HCT116 (cell line): ENCODE data around the gene SPTBN4. TPM values are rescaled to one million over a fixed set of nuclear protein-coding genes. Genes with fewer than 3 reads are reported as not detected.

ENCODE experiments used
- ATAC-seq: fragments of 200-7000 bp; cut with Tn5 transposase; 2 replicates; pipeline ENCODE4 v1.9.1; 2020; ENCODE audit warnings: mild to moderate bottlenecking, moderate library complexity
- BruUV-seq: library from RNA; stranded (reverse); fragments of 400-500 nt; replicated peaks from 2 replicates; lab custom pipeline; 2021; lab: Mats Ljungman, UMichigan
- CTCF ChIA-PET: fragments of 300-600 bp; sonication (Branson Sonifier 250); formaldehyde crosslinking; loops from one replicate; lab custom pipeline; 2021; ENCODE audit warnings: antibody characterized with exemption; lab: Charles Lee
- POLR2A ChIA-PET: fragments of 300-600, 350-600 bp; sonication (Branson Sonifier 250); formaldehyde crosslinking; loops from one replicate; lab custom pipeline; 2021; ENCODE audit warnings: antibody characterized with exemption; lab: Charles Lee
- RAD21 ChIA-PET, 2 experiments: fragments of 300-600 bp; sonication (Branson Sonifier 250); formaldehyde crosslinking; loops; one replicate each; lab custom pipeline; 2023; ENCODE audit warnings: low total read pairs in 2 of 2; ENCODE audit not compliant: uncharacterized antibody in 2 of 2, unreplicated experiment in 2 of 2, low non-redundant PET in 1 of 2; lab: Charles Lee
- DNase-seq: peaks from one replicate; pipeline ENCODE4 v3.0.0-alpha.2; 2010; ENCODE audit warnings: low read depth, low spot score
- H2AFZ ChIP-seq: fragments of 200-600 bp; shearing (Covaris generic), sonication (generic); 2 replicates; pipeline ENCODE4 v1.6.1; 2017; ENCODE audit warnings: low read depth, mixed run types, mixed read lengths, antibody characterized with exemption, low read length; ENCODE audit not compliant: poor library complexity, severe bottlenecking
- H3K27ac ChIP-seq: 2 replicates; pipeline ENCODE4 v1.5.1; 2012; ENCODE audit warnings: low read depth, low read length
- H3K27me3 ChIP-seq: fragments of 200-600 bp; sonication (generic); 2 replicates; pipeline ENCODE4 v1.6.1; 2016; ENCODE audit warnings: mixed run types, low read length, mixed read lengths; ENCODE audit not compliant: insufficient read depth
- H3K36me3 ChIP-seq, 2 experiments: fragments of 200-500 bp in 1 of 2; fragments of 200-600 bp in 1 of 2; sonication (Bioruptor generic) in 1 of 2; sonication (generic) in 1 of 2; 2 replicates each; pipeline versions ENCODE4 v1.5.1 to v1.6.1; 2014 to 2016; ENCODE audit warnings: low read length in 2 of 2, inconsistent platforms in 1 of 2, mixed read lengths in 1 of 2, mixed run types in 1 of 2; ENCODE audit not compliant: insufficient read depth in 2 of 2, control insufficient read depth in 1 of 2
- H3K4me1 ChIP-seq, 2 experiments: fragments of 200-600 bp in 1 of 2; sonication (generic) in 1 of 2; 2 replicates each; pipeline versions ENCODE4 v1.5.1 to v1.6.1; 2012 to 2017; ENCODE audit warnings: low read length in 2 of 2, inconsistent platforms in 1 of 2, mild to moderate bottlenecking in 1 of 2, mixed read lengths in 1 of 2, mixed run types in 1 of 2, moderate library complexity in 1 of 2; ENCODE audit not compliant: insufficient read depth in 2 of 2, control insufficient read depth in 1 of 2
- H3K4me2 ChIP-seq: fragments of 200-600 bp; sonication (generic); 2 replicates; pipeline ENCODE4 v1.6.1; 2017; ENCODE audit warnings: mixed run types, low read length, mixed read lengths
- H3K4me3 ChIP-seq, 2 experiments: fragments of 200-600 bp in 1 of 2; sonication (generic) in 1 of 2; replicated peaks in 1 of 2; 2 replicates each; pipeline ENCODE4 v1.5.1; 2011 to 2016; ENCODE audit warnings: low read length in 2 of 2, control low read depth in 1 of 2, low read depth in 1 of 2, mild to moderate bottlenecking in 1 of 2, mixed read lengths in 1 of 2, mixed run types in 1 of 2
- H3K79me2 ChIP-seq: fragments of 200-600 bp; sonication (generic); 2 replicates; pipeline ENCODE4 v1.6.1; 2017; ENCODE audit warnings: mild to moderate bottlenecking, mixed run types, low read length, moderate library complexity, mixed read lengths; ENCODE audit not compliant: insufficient read depth
- H3K9ac ChIP-seq: fragments of 200-600 bp; sonication (generic); 2 replicates; pipeline ENCODE4 v1.6.1; 2016; ENCODE audit warnings: low read length, mixed read lengths
- H3K9me2 ChIP-seq: fragments of 200-600 bp; sonication (generic), shearing (Covaris generic); 2 replicates; pipeline ENCODE4 v1.6.1; 2017; ENCODE audit warnings: mixed run types, mild to moderate bottlenecking, moderate library complexity; ENCODE audit not compliant: insufficient read depth
- H3K9me3 ChIP-seq, 2 experiments: fragments of 200-500 bp in 1 of 2; fragments of 200-600 bp in 1 of 2; sonication (Bioruptor generic) in 1 of 2; sonication (generic) in 1 of 2; 2 replicates each; pipeline ENCODE4 v1.6.1; 2014 to 2017; ENCODE audit warnings: low read length in 2 of 2, mixed read lengths in 2 of 2, inconsistent platforms in 1 of 2, low read depth in 1 of 2, mild to moderate bottlenecking in 1 of 2, mixed run types in 1 of 2, moderate library complexity in 1 of 2; ENCODE audit not compliant: control insufficient read depth in 1 of 2, insufficient read depth in 1 of 2
- H4K20me1 ChIP-seq: fragments of 200-600 bp; sonication (generic), shearing (Covaris generic); 2 replicates; pipeline ENCODE4 v1.6.1; 2017; ENCODE audit warnings: mixed run types, mild to moderate bottlenecking, moderate library complexity; ENCODE audit not compliant: insufficient read depth
- CTCF ChIP-seq, 3 experiments: fragments of 200-600 bp in 1 of 3; sonication (generic) in 1 of 3; IDR thresholded peaks in 2 of 3; conservative IDR thresholded peaks in 1 of 3; 2 replicates each; pipeline ENCODE4 v1.5.1; 2012 to 2017; ENCODE audit warnings: low read depth in 2 of 3, low read length in 2 of 3, antibody characterized with exemption in 1 of 3, borderline replicate concordance in 1 of 3, control low read depth in 1 of 3, mild to moderate bottlenecking in 1 of 3, mixed read lengths in 1 of 3, mixed run types in 1 of 3, moderate library complexity in 1 of 3; ENCODE audit not compliant: insufficient read depth in 1 of 3
- EZH2phosphoT487 ChIP-seq: fragments of 200-600 bp; IDR thresholded peaks from 2 replicates; pipeline ENCODE4 v1.6.1; 2018; ENCODE audit warnings: antibody characterized with exemption, borderline replicate concordance
- ZBTB33 ChIP-seq: IDR thresholded peaks from 2 replicates; pipeline ENCODE4 v1.6.1; 2011; ENCODE audit warnings: mild to moderate bottlenecking, low read length, moderate library complexity; ENCODE audit not compliant: insufficient replicate concordance; ENCODE audit errors: extremely low read depth
- intact Hi-C: fragments of 100-400 bp; cut with micrococcal nuclease; formaldehyde crosslinking; loops from 2 replicates; pipeline ENCODE4 v1.10.0; 2022
- total RNA-seq: library from RNA; stranded (reverse); gene quantifications from one replicate; pipeline ENCODE4 v1.2.1, GENCODE V29; 2021; ENCODE audit not compliant: unreplicated experiment

SPTBN4 gene
- total RNA-seq, 1 experiment from 2014 or later = 4.6 TPM

- H4K20me1 ChIP-seq = no peaks in the 10 kb centered on the region
- ChIA-PET CTCF (interaction anchor here (0.7 kb wide), 1 partner anchor 16 kb away, joined by 3 read pairs; no protein-coding TSS in a partner anchor), POLR2A (no interaction called here)
- no peak overlapping the region for H2AFZ ChIP-seq
- no peaks in the 10 kb centered on the region for H3K9me3 ChIP-seq
- H3K4me3 ChIP-seq = no peak overlapping the region
- peaks cover 5 to 25% of the 10 kb centered on the region in 2 experiments for H3K4me1 ChIP-seq
- ATAC-seq (no peak), DNase-seq (no peak)
- no peaks in the 10 kb centered on the region for H3K9me2 ChIP-seq
- no peak overlapping the region for H3K4me2 ChIP-seq
- H3K27me3 ChIP-seq = no peaks in the 10 kb centered on the region
- no TSS peak for BruUV-seq
- peaks cover 19 to 20% of the 10 kb centered on the region in 2 experiments; a peak in 3 of 4 replicates for H3K36me3 ChIP-seq
- H3K79me2 ChIP-seq = peaks cover 10% of the 10 kb centered on the region; the same call in 1 of the 2 replicates
- intact Hi-C loops = no loop called here
- TF ChIP-seq ZBTB33 = no peak
- TF ChIP-seq EZH2phosphoT487 = no peak
- TF ChIP-seq CTCF (IDR thresholded peaks at IDR 0.05 in 2 of 3, conservative IDR thresholded peaks at IDR 0.05 in 1 of 3; ENCODE audit: borderline replicate concordance in 1 of 3, insufficient read depth in 1 of 3, low read depth in 2 of 3, low read length in 2 of 3) = peak in 1 of 3 experiments; percentile 23; a peak in 1 of 6 replicates
- TF ChIP-seq, all 23 proteins: peak for 1
- RAD21 ChIA-PET = no interaction called here
- no peak overlapping the region for H3K9ac ChIP-seq
- H3K27ac ChIP-seq = no peak overlapping the region
These were observed 115.7 kb downstream of the SPTBN4 start for GRCh38 chr19:40582467-40582866.
